Subcutaneous adipose tissue (tissue), 4 donors: ENCODE data around the gene UNC93B1. TPM values are rescaled to one million over a fixed set of nuclear protein-coding genes. Genes with fewer than 3 reads are reported as not detected.

Source experiments
- CTCF ChIP-seq: fragments of 450-650 bp; IDR thresholded peaks from one replicate; pipeline ENCODE4 v1.5.1; 2016; ENCODE audit warnings: low read depth, mild to moderate bottlenecking, control low read depth, antibody characterized with exemption, moderate library complexity
- total RNA-seq, 4 donors: library from RNA; depleted of rRNA; stranded (reverse); fragments of >200 nt; gene quantifications; one replicate each; pipeline ENCODE4 v1.1.0, GENCODE V29; 2016

Gene UNC93B1
- total RNA-seq, 4 donors from 2014 or later, result 30.7 to 94.0 (median 47.4) TPM

GRCh38 chr11:68014157-68014946 lies 10.5 kb upstream of the UNC93B1 start:
- no peak for TF ChIP-seq CTCF

- TF ChIP-seq CTCF, result no peak
These were observed 9.8 kb upstream of the UNC93B1 start for GRCh38 chr11:68013611-68014156.

DNA sequence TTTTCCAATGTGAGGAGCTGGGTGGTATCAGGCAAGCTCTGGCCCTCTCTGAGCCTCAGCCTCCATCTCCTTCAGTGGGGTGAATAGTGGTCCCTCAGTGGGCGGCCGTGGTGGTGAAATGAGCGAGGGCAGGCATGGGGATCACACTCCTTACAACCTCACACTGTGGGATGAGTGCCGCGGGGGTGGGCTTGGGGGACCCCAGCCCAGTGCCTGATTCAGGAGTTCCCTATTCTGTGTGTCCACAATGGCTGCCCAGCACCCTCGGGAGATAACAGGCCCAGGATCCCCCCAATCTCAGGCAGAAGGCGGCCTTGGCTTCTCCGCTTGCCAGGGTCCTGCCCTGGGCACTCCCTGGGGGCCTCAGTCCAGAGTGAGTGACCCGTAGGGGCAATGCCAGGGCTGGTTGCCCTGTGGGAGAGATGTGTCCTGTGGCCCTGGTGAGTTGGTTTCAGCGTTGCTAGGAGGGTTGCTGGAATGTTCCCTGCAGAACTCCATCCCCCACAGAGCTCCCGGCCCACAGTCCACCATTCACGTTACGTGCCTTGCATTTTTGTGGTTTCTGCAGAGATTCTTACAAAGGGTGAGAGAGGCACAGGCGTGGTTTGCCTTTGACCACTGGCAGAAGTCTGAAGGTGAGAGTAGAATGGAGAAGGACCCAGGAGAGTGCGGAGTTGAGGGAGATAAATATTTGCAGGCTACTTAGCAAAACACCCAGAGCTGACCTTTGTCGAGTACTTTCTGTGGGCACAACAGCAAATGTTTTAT lies 9.1 kb upstream of the UNC93B1 start:
- TF ChIP-seq CTCF, result no peak

DNA sequence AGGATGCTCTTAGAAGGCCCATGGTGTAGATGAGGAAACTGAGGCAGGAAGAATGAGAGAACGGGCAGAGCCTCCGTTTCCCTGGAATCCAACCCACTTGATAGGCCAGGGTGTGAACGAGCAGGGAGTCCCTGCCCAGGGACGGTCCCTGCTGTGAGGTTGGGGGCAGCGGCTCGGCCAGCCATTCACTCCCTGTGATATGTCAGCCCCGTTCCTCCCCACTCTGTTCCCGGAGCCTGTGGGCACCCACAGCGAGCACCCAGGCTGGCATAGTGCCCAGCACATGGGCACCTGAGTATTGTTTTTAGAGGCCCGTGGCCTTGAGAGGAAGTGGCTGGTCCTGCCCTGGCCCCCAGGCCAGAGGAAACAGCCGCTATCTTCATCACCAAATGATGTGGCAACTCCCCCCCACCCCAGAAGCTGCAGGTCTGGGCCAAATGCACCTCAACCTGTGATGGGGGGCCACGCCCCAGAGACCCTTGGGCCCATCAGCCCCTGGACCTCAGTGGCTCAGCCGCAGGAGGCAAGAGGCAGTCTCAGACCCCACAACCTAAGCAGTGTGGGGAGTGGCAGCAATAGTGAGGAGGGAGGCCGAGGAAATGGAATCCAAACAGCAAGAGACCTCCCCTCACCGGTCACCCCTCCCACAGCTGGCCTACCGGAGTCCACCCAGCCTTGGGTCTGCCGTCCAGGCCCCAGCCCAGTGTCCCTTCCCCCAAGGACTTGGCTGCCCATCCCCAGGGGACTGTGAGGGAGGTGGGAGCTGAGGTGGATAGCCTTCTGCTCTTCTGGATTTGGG lies 8.3 kb upstream of the UNC93B1 start:
- no peak for TF ChIP-seq CTCF

GRCh38 chr11:68011051-68011943 lies 7.4 kb upstream of the UNC93B1 start:
- no peak for TF ChIP-seq CTCF

DNA sequence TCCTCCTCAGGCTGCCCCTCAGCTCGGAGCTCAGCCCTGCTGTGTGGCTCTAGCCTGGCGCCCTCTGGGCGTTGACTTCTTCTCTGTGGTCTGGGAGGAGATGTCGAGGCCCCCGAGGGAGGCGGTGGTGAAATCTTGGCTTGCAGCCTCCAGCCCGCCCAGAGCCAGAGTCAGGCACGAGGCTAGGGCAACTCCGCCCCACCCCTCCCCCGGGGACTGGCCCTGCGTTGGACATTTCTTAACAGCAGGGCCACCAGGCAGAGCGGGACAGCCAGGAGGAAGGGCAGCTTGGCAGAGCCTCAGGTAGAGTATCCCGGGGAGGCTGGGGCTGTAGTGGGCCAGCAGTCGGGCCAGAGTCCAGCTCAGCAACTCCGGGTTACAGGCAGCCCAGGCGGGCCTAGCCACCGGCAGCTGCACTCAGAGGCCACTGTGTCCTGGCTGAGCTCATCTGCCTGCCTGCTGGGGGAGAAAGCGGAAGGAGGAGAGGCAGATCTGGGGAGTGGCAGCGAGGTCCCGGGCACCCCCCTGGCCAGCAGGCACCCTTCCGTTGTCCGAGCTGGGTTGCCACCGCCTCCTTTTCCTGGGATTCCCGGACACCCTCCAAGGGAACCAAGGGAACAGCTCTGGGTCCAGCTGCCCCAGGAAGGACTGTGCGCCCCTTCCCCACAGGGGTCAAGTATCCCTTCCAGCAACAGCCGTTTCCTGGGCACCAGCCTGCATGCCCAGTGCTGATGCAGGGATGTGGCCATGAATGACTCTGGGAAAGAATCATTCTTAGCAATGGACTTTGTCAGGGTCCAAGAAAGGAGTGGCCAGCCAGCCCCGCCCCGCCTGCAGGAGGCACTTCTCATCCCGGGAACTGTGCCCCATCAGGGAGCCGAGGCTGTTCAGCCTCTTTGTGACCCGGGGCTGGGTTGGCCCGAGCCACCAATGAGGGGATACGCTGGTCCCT lies 6.5 kb upstream of the UNC93B1 start, which contains the start of gene ALDH3B1:
Gene ALDH3B1 (plus strand): TSS at position 238 of the 952 bp plus-strand sequence. CDS start 4,971 bp downstream, outside the sequence.
- no peak for TF ChIP-seq CTCF
